NCI-H446 treated with DMSO at 0.1 percent for 48 hours (cell line): ENCODE data around the gene COG5.
"Not testable (repeated sequence)": the region's sequence is repeated elsewhere in the genome, so short reads cannot be mapped to it uniquely, and the experiment has no call there.

ENCODE experiments used
- DNase-seq: peaks from one replicate; lab custom pipeline; 2025; lab: John Stamatoyannopoulos, UW

Gene COG5

DNA sequence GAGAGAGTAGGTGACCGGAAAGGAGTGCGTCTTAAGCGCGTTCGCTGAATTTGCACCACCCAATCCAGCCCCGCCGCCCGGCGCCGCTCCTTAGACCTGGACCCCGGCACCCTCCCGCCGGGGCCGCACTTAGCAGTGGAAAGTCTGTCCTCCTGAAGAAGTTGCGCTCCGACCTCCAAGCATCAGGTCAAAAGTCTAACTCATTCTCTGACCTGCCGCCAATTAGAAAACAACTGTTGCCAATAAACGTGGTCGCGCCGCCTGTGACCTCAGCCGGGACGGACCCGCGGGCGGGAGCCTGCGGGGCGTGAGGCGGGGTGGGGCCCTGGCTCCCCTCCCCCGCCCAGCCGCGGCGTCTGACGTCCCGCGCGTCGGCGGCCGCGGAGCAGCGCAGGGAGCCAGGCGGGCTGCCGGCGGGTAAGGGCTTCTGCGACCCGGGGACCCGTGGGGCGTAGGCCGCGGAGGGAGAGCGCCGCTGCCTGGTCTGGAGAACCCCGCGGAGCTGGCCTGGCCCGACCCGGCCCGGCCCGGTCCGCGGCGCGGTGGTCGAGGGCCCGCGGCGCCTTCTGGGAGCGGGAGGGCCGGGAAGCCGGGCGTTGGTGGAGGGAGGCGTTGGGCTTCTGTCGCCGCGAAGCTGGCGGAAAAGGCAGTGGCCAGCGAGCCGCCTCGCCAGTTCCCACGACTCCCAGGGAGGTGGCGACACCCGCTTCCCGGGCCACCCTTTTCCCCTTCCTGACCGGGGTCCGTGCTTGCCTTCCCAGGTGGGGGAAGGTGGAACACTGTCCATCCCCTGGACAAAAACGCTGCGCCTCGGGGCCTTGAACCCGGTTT is 16.4 kb upstream of the COG5 start, which contains the start of gene BCAP29:
BCAP29 (plus strand) TSS at position 362 of the 831 bp plus-strand sequence. CDS start 527 bp downstream, outside the sequence.
- DNase-seq, result peak; percentile 19

DNA sequence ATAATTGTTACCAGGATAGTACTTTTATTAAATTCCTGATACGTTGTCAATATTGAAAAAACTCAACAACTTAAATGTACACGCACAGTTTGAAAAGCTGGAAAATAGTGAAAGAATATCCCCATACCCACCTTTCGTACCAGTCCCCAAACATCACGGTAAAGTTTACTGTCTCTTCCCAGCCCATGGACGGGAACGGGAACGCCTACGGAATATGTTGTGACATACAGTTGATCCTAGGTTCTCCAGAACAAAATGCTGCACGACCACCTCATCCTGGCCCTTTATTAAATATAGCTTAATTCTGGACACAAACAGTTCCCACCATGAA is 15.8 kb upstream of the COG5 start:
- no peak for DNase-seq

DNA sequence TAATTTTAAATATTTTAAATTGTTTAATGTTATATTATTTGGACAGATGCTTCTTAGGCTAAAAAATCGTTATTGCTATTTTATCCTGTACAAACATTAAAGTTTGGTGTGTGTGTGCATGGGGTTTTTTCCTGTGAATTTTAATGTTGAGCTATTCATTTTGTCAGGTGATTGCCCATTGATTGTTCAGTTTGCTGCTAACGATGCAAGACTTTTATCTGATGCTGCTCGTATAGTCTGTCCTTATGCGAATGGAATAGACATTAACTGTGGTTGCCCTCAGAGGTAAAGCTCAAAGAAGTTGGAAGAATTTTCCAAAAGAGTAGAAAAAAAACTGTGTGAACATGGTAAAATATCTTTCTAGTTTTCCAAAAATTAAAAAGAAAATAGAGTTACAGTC is 9.8 kb upstream of the COG5 start:
- DNase-seq, result no peak

DNA sequence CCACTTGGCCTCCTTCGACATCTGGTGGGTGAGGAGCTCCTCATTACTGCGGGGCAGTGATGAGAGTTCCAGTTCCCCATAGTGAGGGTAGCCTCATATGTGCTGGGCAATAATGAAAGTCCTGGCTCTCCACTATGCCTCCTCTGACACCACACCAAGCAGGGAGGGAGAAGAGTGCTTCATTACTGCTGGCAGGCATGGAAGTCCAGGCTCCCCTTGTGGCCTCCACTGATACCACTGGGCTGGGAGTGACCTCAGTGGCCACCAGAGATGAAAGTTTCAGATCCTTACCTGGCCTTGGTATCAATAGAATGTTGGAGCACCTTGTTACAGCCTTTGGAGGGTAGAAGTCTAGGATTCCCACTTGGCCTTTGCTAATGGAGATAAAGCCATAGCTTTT is 6.6 kb upstream of the COG5 start:
- DNase-seq, result no peak

DNA sequence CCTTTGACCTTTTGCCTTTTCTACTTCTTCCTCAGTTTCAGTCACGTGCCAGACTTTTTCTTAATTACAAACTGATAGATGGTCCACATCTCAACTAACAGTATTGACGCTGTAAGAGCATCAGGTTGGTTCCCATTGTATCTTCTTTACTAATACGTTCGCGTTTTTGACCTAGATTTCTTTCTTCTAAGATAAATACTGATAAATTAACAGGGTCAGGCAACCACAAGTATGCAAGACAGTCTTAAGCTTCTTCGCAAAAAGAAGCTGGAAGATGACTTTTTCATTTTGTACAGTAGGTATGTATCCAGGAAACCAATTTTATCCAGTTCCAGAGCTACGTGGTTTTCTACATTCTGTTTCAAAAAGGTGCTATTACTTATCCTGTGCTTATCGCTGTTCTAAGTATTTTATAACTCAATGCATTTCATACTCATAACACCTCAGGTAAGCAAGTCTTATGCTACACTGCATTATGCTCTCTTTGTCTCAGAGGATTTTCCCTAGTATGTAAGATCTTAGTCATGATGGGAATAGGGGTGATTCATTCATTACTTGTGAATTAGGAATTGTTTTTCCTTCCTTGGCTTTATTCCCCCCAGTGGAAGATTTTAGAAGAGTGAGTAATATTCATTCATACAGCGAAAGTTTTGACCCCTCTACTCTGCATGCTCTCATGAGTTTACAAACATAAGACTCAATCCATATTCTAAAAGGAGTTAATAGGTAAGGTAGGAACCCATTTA is 1.0 kb upstream of the COG5 start:
- DNase-seq, result no peak

DNA sequence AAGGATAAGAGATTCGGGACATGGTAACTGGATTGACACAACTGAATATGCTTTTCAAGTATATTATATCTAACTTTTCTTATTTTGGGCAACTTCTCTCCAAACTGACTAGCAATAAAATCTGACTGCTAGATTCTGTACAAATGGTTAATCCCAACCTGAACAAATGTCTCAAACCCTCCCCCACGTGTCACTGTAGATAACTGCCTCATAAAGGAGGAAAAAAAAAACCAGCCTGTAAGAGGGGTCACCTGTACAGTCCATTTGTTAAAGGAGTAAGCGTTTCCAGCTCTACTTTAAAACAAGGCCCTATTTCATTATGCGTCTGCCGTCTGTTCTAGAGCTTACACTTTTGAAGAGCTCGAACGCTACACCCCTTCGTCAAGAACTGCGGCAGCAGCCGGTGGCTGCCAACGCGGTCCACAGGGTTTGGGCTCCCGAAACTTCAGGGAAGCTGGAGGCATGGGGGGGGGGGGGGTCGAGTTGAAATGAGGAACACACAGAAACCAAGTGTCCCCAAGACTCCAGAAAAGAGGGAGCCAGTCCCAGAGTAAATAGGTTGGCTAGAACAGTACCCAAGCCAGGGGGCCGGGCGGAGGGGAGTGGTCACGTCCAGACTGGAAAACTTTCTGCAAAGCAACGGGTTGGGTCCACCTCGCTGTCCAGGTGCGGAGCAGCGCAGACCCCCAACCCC is 492 bp downstream of the COG5 start:
- no peak for DNase-seq

DNA sequence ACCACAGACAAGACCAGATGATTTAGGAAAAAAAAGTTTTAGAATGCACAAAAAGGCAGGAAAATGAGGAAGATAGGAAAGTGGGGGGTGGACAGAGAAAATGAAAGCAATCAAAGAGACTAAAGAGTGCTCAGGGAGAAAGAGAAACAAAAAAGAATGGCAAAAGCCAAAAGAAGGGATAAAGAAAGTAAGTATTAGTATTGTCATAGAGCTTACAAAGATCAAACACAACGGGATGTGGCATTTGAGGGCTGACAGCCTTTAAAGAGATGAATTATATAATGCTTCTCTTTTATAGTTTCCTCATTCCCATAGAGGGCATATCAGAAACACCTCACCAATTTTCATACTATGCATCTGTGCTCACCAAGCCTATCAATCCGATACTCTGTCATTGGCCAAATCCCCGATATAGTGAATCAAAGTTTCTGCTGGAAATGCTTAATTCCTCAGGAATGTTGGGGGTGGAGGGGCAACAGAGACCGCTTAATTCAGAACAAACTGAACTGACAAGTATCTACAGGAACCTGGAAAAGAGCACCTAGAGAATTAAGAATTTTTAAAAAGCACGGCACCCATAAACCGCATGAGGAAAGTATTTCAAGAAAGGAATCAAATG is 2.7 kb downstream of the COG5 start:
- no peak for DNase-seq

DNA sequence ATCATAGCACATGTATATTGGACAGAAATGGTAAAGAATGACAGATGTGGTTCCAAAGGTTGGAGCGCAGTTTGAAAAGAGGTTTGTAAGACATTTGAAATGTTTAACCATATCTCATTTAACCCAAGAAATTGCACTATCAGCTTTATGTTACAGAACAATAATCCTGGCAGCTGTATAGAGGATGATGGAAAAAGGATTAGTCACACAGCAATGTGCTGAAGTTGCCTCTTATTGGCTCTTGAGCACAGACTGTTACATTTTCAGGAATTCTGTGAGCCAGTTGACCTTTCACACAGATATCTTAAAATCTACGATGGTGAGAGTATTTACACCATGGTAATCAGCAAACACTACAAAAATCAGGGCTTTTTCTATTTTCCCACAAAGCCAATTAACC is 3.9 kb downstream of the COG5 start:
- DNase-seq, result no peak

DNA sequence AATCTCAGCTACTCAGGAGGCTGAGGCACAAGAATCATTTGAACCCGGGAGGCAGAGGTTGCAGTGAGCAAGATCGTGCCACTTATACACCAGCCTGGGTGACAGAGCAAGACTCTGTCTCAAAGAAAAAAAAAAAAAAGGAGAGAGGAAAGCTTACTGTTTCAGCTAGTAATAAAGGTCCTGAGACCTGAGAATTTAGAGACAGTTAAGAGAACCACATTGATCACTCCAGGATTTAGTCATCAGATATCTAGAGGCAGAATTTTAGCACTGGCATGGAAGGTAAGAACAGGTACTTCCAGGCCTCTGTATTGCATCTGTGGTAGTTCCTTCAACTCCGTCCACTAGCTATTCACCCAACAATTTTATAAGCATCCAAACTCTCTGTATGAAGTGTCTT is 7.8 kb downstream of the COG5 start:
- DNase-seq, result no peak

DNA sequence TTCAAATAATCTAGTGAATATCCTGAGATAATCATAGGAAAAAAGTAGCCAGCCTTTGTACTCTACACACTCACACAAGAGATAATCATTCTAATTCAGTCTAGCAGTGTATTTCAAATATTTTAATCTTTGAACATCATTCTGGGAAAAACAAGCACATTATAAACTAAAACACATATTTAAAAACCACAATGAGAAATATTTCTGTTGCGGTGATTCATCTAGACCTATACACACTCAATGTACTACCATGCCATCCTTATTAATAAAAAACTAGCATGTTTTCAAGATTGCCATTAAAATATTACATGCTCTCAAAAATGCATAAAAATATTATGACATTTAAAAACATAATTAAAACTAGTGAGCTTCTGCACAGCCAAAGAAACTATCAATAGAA is 11.8 kb downstream of the COG5 start:
- no peak for DNase-seq

DNA sequence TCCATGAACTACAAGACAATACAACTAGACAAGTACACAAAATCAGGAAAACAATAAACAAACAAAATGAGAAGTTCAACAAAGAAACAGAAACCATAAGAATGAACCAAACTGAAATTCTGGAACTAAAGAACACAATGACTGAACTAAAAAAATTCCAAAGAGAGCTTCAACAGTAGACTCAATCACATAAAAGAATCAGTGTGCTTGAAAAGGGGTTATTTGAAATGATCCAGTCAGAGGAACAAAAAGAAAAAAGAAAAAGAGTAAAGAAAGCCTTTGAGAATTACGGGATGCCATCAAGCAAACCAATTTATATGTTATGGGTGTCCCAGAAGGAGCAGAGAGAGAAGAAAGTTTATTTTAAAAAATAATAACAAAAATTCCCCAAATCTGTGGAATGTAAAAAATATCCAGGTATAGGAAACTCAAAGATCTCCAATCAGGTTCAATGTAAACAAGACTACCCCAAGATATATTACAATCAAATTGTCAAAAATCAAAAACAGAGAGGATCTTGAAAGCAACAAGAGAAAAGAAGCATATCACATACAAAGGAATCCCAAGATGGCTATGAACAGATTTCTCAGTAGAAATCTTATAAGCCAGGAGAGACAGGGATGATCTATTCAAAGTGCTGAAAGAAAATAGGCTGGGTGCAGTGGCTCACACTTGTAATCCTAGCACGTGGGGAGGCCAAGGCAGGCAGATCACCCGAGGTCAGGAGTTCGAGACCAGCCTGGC is 18.7 kb downstream of the COG5 start:
- no peak for DNase-seq

DNA sequence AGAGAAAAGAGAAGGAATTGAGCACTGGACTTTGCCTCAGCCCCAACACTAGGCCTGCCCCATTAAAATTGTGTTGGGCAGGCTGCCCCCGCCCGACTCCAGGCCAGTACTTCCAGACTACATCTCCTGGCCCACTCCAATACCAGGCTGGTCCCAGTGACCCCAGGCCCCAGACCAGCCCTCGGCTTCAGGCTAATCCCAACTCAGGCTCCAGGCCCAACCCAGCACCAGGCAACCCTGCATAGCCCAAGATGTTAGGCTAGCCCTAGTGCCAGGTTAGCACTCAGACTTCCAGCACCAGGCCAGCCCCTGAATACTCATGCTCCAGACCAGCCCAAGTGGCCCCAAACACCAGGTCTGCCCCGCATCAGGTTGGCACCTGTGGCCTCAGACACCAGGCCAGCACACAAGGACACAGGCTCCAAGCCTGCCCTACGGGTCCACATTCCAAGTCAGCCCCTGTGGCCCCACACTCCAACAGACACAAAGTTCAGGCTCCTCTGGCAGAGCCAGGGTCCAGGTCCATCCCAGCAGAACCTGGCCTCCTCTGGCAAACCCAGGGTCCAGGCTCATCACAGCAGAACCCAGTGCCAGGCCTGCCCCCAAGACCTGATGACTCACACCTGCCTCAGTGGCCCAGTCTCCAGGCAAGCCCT is 20.3 kb downstream of the COG5 start:
- DNase-seq, result no peak

DNA sequence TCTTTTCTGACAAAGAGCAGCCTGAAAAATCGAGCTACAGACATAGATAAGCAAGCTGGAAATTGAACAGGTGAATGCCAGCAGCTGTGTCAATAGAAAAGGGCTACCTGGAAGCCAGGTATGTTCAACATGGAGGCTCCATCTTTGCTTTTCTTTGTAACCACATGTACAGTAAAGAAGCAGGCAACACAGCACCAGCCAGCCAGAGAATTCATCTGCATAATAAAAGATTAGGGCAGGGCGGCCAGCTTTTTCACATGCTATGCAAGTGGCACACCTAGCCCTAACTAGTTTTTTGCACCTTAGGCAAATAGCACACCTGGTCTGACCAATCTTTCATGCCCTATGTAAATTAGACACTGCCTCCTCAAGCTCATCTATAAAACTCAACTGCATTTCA is 25.7 kb downstream of the COG5 start:
- no peak for DNase-seq

DNA sequence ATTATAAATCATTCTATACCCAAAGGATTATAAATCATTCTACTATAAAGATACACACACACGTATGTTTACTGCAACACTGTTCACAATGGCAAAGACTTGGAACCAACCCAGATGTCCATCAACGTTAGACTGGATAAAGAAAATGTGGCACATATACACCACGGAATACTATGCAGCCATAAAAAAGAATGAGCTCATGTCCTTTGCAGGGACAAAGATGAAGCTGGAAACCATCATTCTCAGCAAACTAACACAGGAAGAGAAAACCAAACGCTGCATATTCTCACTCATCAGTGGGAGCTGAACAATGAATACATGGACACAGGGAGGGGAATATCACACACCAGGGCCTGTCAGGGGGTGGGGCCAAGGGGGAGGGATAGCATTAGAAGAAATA is 26.5 kb downstream of the COG5 start:
- DNase-seq, result not testable (repeated sequence)

DNA sequence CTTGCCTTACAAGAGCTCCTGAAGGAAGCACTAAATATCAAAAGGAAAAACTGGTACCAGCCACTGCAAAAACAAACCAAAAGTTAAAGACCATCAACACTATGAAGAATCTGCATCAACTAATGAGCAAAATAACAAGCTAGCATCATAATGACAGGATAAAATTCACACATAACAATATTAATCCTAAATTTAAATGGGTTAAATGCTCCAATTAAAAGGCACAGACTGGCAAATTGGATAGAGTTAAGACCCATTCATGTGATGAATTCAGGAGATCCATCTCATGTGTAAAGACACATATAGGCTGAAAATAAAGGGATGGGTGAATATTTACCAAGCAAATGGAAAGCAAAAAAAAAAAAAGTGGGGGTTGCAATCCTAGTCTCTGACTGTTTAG is 29.6 kb downstream of the COG5 start:
- DNase-seq, result no peak

DNA sequence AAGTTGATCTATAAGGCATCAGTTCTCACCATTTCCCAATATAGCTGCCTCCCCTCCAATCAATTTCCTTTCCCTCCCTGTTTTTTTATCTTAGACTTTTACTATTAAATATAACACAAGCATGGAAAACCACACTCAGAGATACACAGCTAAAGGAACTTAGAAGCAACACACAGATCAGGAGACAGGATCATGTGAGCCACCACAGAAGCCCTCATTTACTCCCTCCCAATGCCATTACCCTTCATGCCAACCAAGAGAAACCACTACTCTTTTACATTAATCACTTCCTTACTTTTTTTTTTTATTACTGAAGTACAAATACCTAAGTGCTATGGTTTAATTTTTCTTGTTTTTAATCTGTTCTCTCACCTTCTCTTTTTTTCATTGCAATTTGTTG is 33.0 kb downstream of the COG5 start:
- DNase-seq, result no peak

DNA sequence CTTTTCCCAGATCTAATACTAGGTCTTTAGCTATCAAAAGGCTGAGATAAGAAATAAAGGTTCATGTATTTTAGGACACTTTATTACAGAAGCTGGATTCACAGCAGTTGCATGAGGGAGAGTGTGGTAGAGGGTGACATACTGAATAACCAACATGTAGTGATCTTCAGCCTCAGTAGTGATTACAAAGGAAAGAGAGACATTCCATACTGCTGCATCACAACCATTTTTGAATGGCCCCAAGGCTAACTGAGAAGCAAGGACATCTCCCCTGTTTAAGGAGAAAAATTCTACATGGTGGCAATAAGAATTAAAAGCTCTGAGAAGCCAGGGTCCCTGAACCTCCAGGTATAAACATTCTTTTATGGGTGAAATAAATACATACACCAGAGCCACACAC is 35.3 kb downstream of the COG5 start:
- DNase-seq, result no peak

DNA sequence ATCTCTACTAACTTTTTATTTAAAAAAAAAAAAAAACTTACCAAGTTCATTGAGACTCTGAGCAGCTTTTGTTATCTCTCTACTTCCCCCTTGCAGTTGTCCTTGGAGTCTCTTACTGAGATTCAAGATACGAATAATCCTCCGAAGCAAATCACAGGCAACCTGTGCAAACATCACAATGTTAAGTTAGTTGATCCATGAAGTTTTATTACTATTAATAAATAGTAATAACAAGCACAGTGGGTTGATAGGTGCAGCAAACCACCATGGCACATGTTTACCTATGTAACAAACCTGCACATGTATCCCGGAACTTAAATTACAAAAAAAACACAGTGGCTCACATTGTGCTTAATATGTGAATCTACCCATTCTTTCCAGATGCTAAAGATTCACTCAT is 36.5 kb downstream of the COG5 start:
- DNase-seq, result no peak

DNA sequence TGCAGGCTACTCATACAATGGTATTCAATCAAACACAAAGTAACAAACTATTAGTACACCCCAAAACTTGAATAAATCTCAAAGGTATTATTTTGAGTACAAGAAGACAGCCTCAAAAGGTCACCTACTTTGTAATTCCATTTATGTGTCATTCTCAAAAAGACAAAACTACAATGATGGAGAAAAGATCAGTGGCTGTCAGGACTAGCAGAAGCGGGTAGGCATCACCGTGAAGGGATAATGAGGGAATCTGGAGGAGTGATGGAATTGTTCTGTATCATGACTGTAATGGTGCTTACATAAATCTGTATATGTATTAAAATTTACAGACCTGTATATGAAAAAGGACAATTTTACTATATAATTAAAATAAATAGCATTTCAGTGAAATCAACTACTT is 37.0 kb downstream of the COG5 start:
- no peak for DNase-seq

DNA sequence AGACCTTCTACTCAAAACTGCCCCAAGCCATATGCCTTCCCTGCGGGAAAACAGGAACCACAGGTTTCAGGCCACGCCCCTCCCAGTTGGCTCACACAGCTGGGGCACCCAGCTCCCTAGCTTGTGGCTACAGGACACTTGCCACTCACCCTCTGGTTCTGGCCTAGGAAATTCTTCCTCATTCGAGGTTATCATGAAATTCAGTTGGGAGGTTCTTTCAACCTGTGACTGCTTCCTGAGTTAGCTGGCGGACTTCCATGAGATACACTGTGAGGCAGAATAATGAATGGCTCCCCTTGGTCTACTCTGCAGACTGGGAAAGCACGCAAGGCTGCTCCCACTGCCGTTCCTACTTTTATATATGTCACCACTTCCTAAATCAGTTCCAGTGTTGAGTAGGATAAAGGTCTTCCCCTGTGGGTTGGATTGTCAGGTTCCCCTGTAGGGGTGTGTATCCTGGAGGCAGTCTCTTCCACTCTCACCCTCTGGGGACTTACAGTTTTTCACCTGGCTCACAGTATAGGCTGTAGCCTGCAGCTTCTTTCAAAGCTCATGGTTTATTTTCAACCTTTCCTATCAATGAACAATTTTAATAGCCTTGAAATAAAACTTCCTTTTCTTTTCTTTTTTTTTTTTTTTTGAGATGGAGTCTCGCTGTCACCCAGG is 56.9 kb downstream of the COG5 start:
- DNase-seq, result no peak
